PC-3 (cell line): ENCODE data around the gene FGF1. TPM values are rescaled to one million over a fixed set of nuclear protein-coding genes. Genes with fewer than 3 reads are reported as not detected.

ENCODE experiments used
- ATAC-seq: fragments of 200-7000 bp; cut with Tn5 transposase; 2 replicates; pipeline ENCODE4 v1.9.1; 2020; ENCODE audit warnings: mild to moderate bottlenecking, moderate library complexity
- BruUV-seq: library from RNA; stranded (reverse); fragments of 400-500 nt; replicated peaks from 2 replicates; lab custom pipeline; 2021; lab: Mats Ljungman, UMichigan
- CTCF ChIA-PET: fragments of 300-600 bp; sonication (Branson Sonifier 250); formaldehyde crosslinking; loops from one replicate; lab custom pipeline; 2022; ENCODE audit warnings: antibody characterized with exemption; lab: Charles Lee
- POLR2A ChIA-PET: fragments of 300-600 bp; sonication (Branson Sonifier 250); formaldehyde crosslinking; loops from one replicate; lab custom pipeline; 2022; ENCODE audit warnings: antibody characterized with exemption; ENCODE audit not compliant: unreplicated experiment; lab: Charles Lee
- DNase-seq: peaks from one replicate; pipeline ENCODE4 v3.0.0-alpha.2; 2015
- H2AFZ ChIP-seq: fragments of 300-600 bp; sonication (generic); 2 replicates; pipeline ENCODE4 v1.6.0; 2016; ENCODE audit warnings: antibody characterized with exemption, low read length
- H3F3A ChIP-seq: fragments of 300-600 bp; sonication (generic); one replicate; pipeline ENCODE4 v1.6.0; 2017; ENCODE audit warnings: antibody characterized with exemption, low read length, control low read depth, mild to moderate bottlenecking; ENCODE audit not compliant: unreplicated experiment
- H3K27ac ChIP-seq: fragments of 300-600 bp; sonication (generic); 2 replicates; pipeline ENCODE4 v1.5.1; 2016; ENCODE audit warnings: mild to moderate bottlenecking, low read length
- H3K27me3 ChIP-seq: fragments of 300-600 bp; sonication (generic); 2 replicates; pipeline ENCODE4 v1.6.1; 2016; ENCODE audit warnings: low read length, mixed read lengths
- H3K36me3 ChIP-seq: fragments of 300-600 bp; sonication (generic); 2 replicates; pipeline ENCODE4 v1.6.1; 2016; ENCODE audit warnings: low read depth, mixed run types, low read length, mixed read lengths
- H3K4me1 ChIP-seq: fragments of 300-600 bp; sonication (generic); 2 replicates; pipeline ENCODE4 v1.5.1; 2016; ENCODE audit warnings: low read length; ENCODE audit not compliant: insufficient read depth
- H3K4me2 ChIP-seq: fragments of 300-600 bp; sonication (generic); 2 replicates; pipeline ENCODE4 v1.6.0; 2016; ENCODE audit warnings: low read length
- H3K4me3 ChIP-seq: fragments of 300-600 bp; sonication (generic); 2 replicates; pipeline ENCODE4 v1.5.1; 2016; ENCODE audit warnings: mild to moderate bottlenecking, low read length, mixed read lengths
- H3K79me2 ChIP-seq: fragments of 300-600 bp; sonication (generic); 2 replicates; pipeline ENCODE4 v1.6.1; 2017; ENCODE audit warnings: low read length, mixed read lengths
- H3K9ac ChIP-seq: fragments of 300-600 bp; sonication (generic); 2 replicates; pipeline ENCODE4 v1.6.0; 2016; ENCODE audit warnings: mild to moderate bottlenecking, low read length
- H3K9me2 ChIP-seq: fragments of 300-600 bp; sonication (generic); replicated peaks from 2 replicates; pipeline ENCODE4 v1.6.1; 2016; ENCODE audit warnings: mixed run types, low read length, mixed read lengths
- H3K9me3 ChIP-seq: fragments of 300-600 bp; sonication (generic); 2 replicates; pipeline ENCODE4 v1.6.1; 2016; ENCODE audit warnings: low read length, mixed read lengths
- H4K20me1 ChIP-seq: fragments of 300-600 bp; sonication (generic); 2 replicates; pipeline ENCODE4 v1.6.1; 2016; ENCODE audit warnings: low read length, mixed read lengths
- EZH2 ChIP-seq: fragments of 300-600 bp; sonication (generic); IDR thresholded peaks from one replicate; pipeline ENCODE4 v1.6.1; 2017; ENCODE audit warnings: antibody characterized with exemption, mild to moderate bottlenecking, low read length; ENCODE audit not compliant: unreplicated experiment
- EZH2phosphoT487 ChIP-seq: fragments of 300-600 bp; sonication (generic); IDR thresholded peaks from 2 replicates; pipeline ENCODE4 v1.6.1; 2018; ENCODE audit warnings: mild to moderate bottlenecking, antibody characterized with exemption, low read length, borderline replicate concordance
- intact Hi-C: fragments of 100-400 bp; cut with micrococcal nuclease; formaldehyde crosslinking; loops from 2 replicates; pipeline ENCODE4 v1.9.0; 2023
- total RNA-seq: library from RNA; depleted of rRNA; stranded (reverse); fragments of >200 nt; gene quantifications from 2 replicates; pipeline ENCODE4 v1.2.3, GENCODE V29; 2014
- TF ChIP-seq, protein P1 (sequence below): fragments of 300-600 bp; sonication (generic); conservative IDR thresholded peaks from 2 replicates; pipeline ENCODE4 v1.5.1; 2017; ENCODE audit warnings: antibody characterized with exemption, low read depth, mild to moderate bottlenecking, low read length

Gene FGF1
- total RNA-seq, 1 experiment from 2014 or later, result 1.5 TPM

DNA sequence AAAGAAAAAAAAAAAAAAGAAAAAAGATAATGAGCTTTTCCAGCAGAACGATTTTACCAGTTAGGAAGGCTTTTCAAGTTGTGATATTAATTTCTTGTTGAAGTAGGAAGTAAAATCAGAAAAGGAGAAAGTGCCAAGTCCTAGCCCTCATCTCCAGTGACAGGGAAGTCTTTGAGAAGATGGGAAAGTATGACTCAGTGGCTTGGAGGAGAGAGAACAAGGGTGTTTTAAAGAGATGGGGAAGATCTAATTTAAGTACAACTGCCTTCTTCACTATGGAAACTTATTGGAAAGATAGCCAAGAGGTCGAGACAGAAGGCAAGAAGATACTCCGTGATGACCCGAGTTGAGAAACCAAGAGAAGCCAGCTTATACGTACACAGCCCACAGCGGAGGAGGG, 22.6 kb downstream of the FGF1 start:
- intact Hi-C loops, result no loop called here
- ATAC-seq (no peak), DNase-seq (no peak)
- H3K79me2 ChIP-seq, result no peaks in the 10 kb centered on the region
- TF ChIP-seq EZH2, result no peak
- TF ChIP-seq, protein P1, sequence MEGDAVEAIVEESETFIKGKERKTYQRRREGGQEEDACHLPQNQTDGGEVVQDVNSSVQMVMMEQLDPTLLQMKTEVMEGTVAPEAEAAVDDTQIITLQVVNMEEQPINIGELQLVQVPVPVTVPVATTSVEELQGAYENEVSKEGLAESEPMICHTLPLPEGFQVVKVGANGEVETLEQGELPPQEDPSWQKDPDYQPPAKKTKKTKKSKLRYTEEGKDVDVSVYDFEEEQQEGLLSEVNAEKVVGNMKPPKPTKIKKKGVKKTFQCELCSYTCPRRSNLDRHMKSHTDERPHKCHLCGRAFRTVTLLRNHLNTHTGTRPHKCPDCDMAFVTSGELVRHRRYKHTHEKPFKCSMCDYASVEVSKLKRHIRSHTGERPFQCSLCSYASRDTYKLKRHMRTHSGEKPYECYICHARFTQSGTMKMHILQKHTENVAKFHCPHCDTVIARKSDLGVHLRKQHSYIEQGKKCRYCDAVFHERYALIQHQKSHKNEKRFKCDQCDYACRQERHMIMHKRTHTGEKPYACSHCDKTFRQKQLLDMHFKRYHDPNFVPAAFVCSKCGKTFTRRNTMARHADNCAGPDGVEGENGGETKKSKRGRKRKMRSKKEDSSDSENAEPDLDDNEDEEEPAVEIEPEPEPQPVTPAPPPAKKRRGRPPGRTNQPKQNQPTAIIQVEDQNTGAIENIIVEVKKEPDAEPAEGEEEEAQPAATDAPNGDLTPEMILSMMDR, result no peak
- no peak for TF ChIP-seq EZH2phosphoT487
- ChIA-PET POLR2A (no interaction called here), CTCF (no interaction called here)
- H3K9ac ChIP-seq, result no peak overlapping the region
- no peak overlapping the region for H3K4me3 ChIP-seq
- H3K9me2 ChIP-seq, result no peaks in the 10 kb centered on the region
- H3K4me1 ChIP-seq, result no peaks in the 10 kb centered on the region
- H4K20me1 ChIP-seq, result no peaks in the 10 kb centered on the region
- H2AFZ ChIP-seq, result no peak overlapping the region
- H3K36me3 ChIP-seq, result no peaks in the 10 kb centered on the region
- H3K9me3 ChIP-seq, result no peaks in the 10 kb centered on the region
- no peaks in the 10 kb centered on the region for H3K27me3 ChIP-seq
- no peak overlapping the region for H3K27ac ChIP-seq
- no peak overlapping the region for H3K4me2 ChIP-seq
- H3F3A ChIP-seq, result no peaks in the 10 kb centered on the region
- no TSS peak for BruUV-seq

DNA sequence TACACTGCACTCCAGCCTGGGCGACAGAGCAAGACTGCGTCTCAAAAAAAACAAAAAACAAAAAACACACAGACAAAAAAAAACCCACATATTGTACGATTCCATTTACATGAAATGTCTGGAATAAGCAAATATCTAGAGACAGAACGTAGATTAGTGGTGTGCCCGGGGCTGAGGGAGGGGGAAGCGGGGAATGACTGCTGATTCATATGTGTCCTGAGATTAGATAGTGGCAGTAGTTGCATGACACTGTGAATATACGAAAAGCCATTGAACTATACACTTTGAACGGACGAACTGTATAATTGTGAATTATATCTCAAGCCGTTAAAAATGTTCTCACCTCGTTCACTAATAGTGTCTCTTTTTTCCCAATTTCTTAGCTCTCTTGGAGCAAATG, 23.9 kb downstream of the FGF1 start:
- no peak for DNase-seq
- no peak overlapping the region for H3K4me3 ChIP-seq
- intact Hi-C loops, result no loop called here
- H3K4me2 ChIP-seq, result no peak overlapping the region
- no peaks in the 10 kb centered on the region for H3K9me2 ChIP-seq
- no peaks in the 10 kb centered on the region for H3F3A ChIP-seq
- H2AFZ ChIP-seq, result no peak overlapping the region
- H3K9me3 ChIP-seq, result no peaks in the 10 kb centered on the region
- no peaks in the 10 kb centered on the region for H3K36me3 ChIP-seq
- ChIA-PET POLR2A (no interaction called here), CTCF (interaction anchor here (0.5 kb wide), 1 partner anchor 205 kb away, joined by 7 read pairs; no protein-coding TSS in a partner anchor)
- TF ChIP-seq EZH2phosphoT487 (no peak), EZH2 (no peak)
- TF ChIP-seq, protein P1, result no peak
- ATAC-seq, result no peak
- H4K20me1 ChIP-seq, result no peaks in the 10 kb centered on the region
- no peaks in the 10 kb centered on the region for H3K4me1 ChIP-seq
- no TSS peak for BruUV-seq
- no peak overlapping the region for H3K9ac ChIP-seq
- no peaks in the 10 kb centered on the region for H3K27me3 ChIP-seq
- H3K79me2 ChIP-seq, result no peaks in the 10 kb centered on the region
- H3K27ac ChIP-seq, result no peak overlapping the region

DNA sequence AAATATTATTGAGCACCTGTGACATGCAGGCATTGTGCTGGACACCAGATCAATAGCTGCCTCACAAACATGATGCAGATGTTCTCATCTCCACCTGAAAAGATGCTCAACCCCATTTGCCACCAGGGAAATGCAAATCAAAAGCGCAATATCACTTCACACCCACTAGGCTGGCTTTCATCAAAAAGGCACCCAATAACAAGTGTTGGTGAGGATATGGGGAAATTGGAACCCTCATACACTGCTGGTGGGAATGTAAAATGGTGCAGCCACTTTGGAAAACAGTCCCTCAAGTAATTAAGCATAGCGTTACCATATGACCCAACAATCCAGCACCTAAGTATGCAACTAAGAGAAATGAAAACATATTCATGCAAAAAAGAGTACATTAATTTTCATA, 24.7 kb downstream of the FGF1 start:
- ChIA-PET POLR2A (no interaction called here), CTCF (no interaction called here)
- Histone ChIP-seq H3K9me2 (no peaks in the 10 kb centered on the region), H3K9me3 (no peaks in the 10 kb centered on the region), H3K27ac (no peak overlapping the region), H3K36me3 (no peaks in the 10 kb centered on the region), H4K20me1 (no peaks in the 10 kb centered on the region), H3K4me2 (no peak overlapping the region), H3K4me1 (no peaks in the 10 kb centered on the region), H3K79me2 (no peaks in the 10 kb centered on the region), H2AFZ (no peak overlapping the region), H3K4me3 (no peak overlapping the region), H3K9ac (no peak overlapping the region), H3K27me3 (no peaks in the 10 kb centered on the region), H3F3A (no peaks in the 10 kb centered on the region)
- DNase-seq (no peak), ATAC-seq (no peak)
- no peak for TF ChIP-seq EZH2
- TF ChIP-seq EZH2phosphoT487, result no peak
- TF ChIP-seq, protein P1, result no peak
- BruUV-seq, result no TSS peak
- intact Hi-C loops, result no loop called here
